Upper lobe of right lung (tissue), 1 donor: ENCODE results near the gene SRL. TPM values are rescaled to one million over a fixed set of nuclear protein-coding genes. Genes with fewer than 3 reads are reported as not detected.

Source experiments
- ATAC-seq: fragments of 200-7000 bp; cut with Tn5 transposase; one replicate; pipeline ENCODE4 v1.9.1; 2020; ENCODE audit warnings: mild to moderate bottlenecking, moderate library complexity
- DNase-seq: peaks from one replicate; pipeline ENCODE4 v3.0.0-alpha.2; 2020
- H3K27ac ChIP-seq: fragments of 200-600 bp; one replicate; pipeline ENCODE4 v1.8.0; 2022
- H3K27me3 ChIP-seq: fragments of 200-600 bp; one replicate; pipeline ENCODE4 v1.8.0; 2022; ENCODE audit warnings: mild to moderate bottlenecking
- H3K36me3 ChIP-seq: fragments of 200-600 bp; one replicate; pipeline ENCODE4 v1.8.0; 2022
- H3K4me1 ChIP-seq: fragments of 200-600 bp; one replicate; pipeline ENCODE4 v1.8.0; 2022
- H3K4me3 ChIP-seq: fragments of 200-600 bp; one replicate; pipeline ENCODE4 v1.8.0; 2022; ENCODE audit warnings: mild to moderate bottlenecking
- H3K9me3 ChIP-seq: fragments of 200-600 bp; one replicate; pipeline ENCODE4 v1.8.0; 2022
- CTCF ChIP-seq: fragments of 200-600 bp; IDR thresholded peaks from one replicate; pipeline ENCODE4 v1.8.0; 2022; ENCODE audit warnings: antibody characterized with exemption
- intact Hi-C: fragments of 100-400 bp; cut with DNase I; formaldehyde crosslinking; loops from one replicate; pipeline ENCODE4 v1.11.0; 2022
- total RNA-seq: library from RNA; stranded (reverse); fragmentation: NEBNext Ultra II Directional; extraction: Animal tissue kit (Norgen Biotek cat#: 25700); gene quantifications from one replicate; pipeline ENCODE4 v1.2.1, GENCODE V29; 2021
- donor health status: DM: no; HTN: yes; CAD: no; lungs with severe emphysema.

The SRL gene
- total RNA-seq, 1 donor from 2014 or later = 0.64 TPM

DNA sequence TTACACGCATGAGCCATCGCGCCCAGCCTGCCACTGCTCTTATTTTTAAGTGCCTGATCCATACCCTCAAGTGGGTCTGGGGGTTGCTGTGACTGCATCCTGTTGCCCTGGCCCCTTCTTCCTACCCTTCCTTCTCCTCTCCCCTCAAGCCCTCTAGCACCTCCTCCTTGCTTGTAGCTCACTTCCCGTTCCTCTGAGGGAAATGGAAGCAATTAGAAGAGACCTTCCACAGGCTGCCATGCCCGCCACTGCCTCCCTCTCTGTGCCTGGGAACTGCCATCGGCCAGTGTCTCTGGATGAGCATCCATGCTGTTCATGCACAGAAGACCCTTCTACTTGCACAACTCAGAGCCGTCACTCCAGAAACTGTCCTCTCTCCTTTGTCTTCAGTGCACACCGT lies 41.6 kb upstream of the SRL start:
- TF ChIP-seq CTCF = no peak
- no peak for ATAC-seq
- H3K4me1 ChIP-seq = peaks cover 4% of the 10 kb centered on the region
- intact Hi-C loops = no loop called here
- H3K27me3 ChIP-seq = no peaks in the 10 kb centered on the region
- H3K9me3 ChIP-seq = no peaks in the 10 kb centered on the region
- H3K27ac ChIP-seq = no peak overlapping the region
- no peak overlapping the region for H3K4me3 ChIP-seq
- no peaks in the 10 kb centered on the region for H3K36me3 ChIP-seq
- DNase-seq = no peak

DNA sequence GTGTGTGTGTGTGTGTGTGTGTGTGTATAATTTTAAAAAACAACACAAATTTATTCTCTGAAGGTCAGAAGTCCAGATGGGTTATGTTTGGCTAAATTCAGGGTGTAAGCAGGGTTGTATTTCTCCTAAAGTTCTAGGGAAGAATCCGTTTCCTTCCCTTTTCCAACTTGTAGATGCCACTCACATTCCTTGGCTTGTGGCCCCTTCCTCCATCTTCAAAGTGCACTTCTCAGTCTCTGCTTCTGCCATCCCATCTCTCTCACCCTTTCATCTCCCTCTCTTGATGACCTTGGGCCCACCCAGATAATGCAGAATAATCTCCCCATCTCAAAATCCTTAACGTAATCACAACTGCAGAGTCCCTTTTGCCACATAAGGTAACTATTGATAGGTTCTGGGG lies 38.7 kb upstream of the SRL start:
- no peak overlapping the region for H3K4me3 ChIP-seq
- no peak overlapping the region for H3K27ac ChIP-seq
- no peaks in the 10 kb centered on the region for H3K27me3 ChIP-seq
- H3K36me3 ChIP-seq = no peaks in the 10 kb centered on the region
- intact Hi-C loops = no loop called here
- no peak for TF ChIP-seq CTCF
- H3K4me1 ChIP-seq = no peaks in the 10 kb centered on the region
- ATAC-seq (no peak), DNase-seq (no peak)
- H3K9me3 ChIP-seq = no peaks in the 10 kb centered on the region

GRCh38 chr16:4277987-4278513 lies 36.2 kb upstream of the SRL start:
- Histone ChIP-seq H3K27me3 (no peaks in the 10 kb centered on the region), H3K27ac (no peak overlapping the region), H3K4me3 (no peak overlapping the region), H3K4me1 (no peaks in the 10 kb centered on the region), H3K9me3 (no peaks in the 10 kb centered on the region), H3K36me3 (no peaks in the 10 kb centered on the region)
- no peak for TF ChIP-seq CTCF
- ATAC-seq (no peak), DNase-seq (no peak)
- intact Hi-C loops = no loop called here

- DNase-seq (no peak), ATAC-seq (no peak)
- no peak overlapping the region for H3K27ac ChIP-seq
- no peaks in the 10 kb centered on the region for H3K9me3 ChIP-seq
- peaks cover 2% of the 10 kb centered on the region for H3K4me1 ChIP-seq
- intact Hi-C loops = no loop called here
- H3K27me3 ChIP-seq = no peaks in the 10 kb centered on the region
- no peak for TF ChIP-seq CTCF
- H3K36me3 ChIP-seq = no peaks in the 10 kb centered on the region
- no peak overlapping the region for H3K4me3 ChIP-seq
Measured at GRCh38 chr16:4275861-4276260, 34.0 kb upstream of the SRL start.

DNA sequence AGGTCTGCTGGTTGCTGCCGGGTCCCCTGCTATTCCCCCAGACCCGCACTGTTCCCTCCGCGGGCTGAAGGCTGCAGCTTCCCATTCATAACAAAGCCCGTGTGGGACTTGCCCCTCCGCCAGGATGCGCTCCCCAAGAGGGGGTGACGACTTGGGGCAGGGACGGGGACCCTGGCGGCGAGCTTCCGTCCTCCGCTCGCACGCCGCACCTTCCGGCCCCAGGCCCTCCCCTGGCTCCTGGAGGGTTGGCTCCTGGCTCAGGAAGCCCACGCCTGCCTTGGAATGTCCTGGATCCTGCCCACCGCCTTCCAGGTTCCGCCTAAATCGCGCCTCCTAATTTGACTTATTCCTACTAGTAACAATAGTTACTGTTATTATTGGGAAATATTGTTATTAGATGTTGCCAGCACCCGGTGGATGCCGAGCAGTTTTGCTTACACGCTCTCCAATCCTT lies 32.0 kb upstream of the SRL start:
- ATAC-seq = peak; percentile 55
- Histone ChIP-seq H3K36me3 (no peaks in the 10 kb centered on the region), H3K4me1 (peaks cover 5% of the 10 kb centered on the region), H3K27ac (peak overlapping the region; percentile 91), H3K9me3 (no peaks in the 10 kb centered on the region), H3K27me3 (no peaks in the 10 kb centered on the region), H3K4me3 (peak overlapping the region; percentile 95)
- peak; percentile 87 for DNase-seq
- TF ChIP-seq CTCF = peak; percentile 52
- intact Hi-C loops = no loop called here
